GM21717 (cell line): ENCODE data around the gene ITGB2.

Experiments used
- ATAC-seq: cut with Tn5 transposase; IDR thresholded peaks from one replicate; pipeline ENCODE4 v1.9.1; 2021; ENCODE audit warnings: mild to moderate bottlenecking, moderate library complexity; ENCODE audit not compliant: unreplicated experiment

Gene ITGB2

DNA sequence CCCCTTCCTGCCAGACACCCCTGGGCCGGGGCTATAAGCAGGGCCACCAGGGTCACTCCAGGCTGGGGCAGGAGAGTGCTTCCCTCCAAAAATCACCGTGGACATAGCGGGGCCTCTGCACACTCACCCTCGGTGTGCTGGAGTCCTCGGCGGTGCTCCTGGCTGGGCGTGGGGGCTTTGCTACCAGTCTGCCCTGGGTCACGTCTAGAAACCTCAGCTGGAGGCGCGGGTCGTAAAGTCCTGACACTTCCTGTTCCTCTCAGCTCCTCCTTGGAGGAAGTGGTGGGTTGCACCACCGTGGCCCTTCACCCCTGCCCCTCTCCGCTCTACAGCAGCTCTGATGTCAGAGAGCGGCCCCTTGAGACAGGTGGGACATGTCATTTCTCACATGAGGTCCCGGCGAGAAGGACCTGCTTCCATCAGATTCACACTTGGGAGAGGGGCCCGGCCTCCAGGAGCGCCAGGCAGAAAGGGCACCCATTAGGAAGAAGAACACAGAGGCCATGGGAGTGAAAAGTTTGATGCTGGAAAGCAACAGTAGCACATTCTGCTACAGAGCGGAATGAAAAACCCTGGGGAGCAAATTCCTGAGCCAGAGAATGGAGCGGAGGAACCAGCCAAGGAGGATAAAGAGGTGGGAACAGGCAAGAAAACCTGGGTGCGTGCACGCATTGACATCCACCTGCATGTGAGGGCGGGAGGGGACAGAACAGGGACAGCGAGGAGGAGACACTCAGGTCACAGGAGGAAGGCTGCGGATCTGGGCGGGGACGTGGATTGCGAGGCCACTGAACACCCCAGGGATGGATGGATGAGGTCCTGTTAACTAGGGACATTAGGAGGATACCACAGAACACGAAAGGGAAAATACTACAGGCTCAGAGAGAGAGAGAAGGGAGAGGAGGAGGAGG lies at the start of gene ITGB2:
Gene ITGB2 (minus strand): TSS at position 206 of the 911 bp plus-strand sequence. CDS start 10,117 bp downstream, outside the sequence.
- ATAC-seq, result no peak

DNA sequence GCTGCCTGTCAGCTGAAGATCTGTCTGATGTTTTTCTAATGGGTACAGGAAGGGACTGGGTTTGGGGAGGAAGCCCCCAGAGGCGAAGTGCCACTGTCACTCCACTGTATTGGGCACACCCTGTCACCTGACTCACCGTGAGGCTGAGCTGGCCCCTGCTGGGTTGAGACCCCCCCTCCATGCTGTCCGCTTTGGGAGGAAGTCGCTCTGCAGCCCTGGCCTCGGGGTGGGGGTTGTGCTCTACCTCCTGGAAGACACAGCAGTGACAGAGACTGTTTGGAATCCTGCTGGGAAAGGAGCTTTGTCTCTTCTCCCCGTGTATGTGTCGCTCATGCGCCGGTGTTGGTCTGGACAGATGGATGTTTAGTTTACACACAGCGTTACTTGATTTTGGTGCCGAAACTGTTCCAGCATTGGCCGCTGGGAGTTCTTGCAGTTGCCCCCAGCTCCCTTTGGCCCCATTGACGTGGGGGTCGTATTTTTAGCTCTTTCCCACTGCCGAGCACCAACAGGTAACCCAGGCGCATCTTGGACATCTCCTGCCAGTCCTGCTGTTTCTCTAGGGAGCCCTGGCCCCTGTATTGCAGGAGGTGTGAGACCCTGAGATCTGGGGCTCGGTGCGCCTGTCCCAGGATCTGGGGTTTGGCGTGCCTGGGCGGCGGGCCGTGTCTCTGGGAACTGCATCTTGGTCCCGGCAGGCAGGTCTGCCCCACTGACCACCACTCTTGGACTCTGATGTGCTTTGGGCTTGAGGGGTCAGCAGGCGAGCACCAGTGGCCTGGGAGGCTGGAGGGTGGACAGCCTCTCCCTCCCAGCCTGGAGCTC lies 49.4 kb upstream of the ITGB2 start:
- no peak for ATAC-seq

DNA sequence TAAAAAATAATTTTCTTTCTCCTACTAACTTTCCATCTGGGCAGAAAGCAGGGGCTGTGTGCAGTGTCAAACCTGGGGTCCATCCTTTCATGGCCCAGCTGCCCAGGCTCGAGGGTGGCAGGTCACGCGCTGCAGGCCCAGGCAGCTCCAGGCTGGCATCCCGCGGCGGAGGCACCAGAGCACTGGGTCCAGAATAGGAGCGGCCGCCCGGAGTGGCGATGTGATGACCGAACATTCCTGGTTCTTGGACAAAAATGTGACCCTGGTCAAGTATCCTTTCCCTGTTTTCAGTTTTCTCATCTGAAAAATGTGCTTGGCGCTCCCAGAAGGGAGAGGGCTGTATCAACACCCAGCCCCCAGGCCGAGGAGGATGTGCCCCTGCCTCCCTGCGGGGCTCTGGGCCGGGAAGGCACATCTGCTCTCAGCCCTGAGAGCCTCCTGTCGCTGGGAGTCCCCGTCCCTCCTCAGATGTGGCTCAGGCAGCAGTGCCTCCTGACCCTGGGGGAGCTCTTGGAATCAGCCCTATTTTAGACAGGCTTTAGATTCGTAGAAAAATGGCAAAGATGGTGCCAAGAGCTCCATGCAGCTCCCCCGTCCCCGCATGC lies 48.5 kb upstream of the ITGB2 start:
- no peak for ATAC-seq

GRCh38 chr21:44967082-44968047 lies 46.7 kb upstream of the ITGB2 start:
- no peak for ATAC-seq

DNA sequence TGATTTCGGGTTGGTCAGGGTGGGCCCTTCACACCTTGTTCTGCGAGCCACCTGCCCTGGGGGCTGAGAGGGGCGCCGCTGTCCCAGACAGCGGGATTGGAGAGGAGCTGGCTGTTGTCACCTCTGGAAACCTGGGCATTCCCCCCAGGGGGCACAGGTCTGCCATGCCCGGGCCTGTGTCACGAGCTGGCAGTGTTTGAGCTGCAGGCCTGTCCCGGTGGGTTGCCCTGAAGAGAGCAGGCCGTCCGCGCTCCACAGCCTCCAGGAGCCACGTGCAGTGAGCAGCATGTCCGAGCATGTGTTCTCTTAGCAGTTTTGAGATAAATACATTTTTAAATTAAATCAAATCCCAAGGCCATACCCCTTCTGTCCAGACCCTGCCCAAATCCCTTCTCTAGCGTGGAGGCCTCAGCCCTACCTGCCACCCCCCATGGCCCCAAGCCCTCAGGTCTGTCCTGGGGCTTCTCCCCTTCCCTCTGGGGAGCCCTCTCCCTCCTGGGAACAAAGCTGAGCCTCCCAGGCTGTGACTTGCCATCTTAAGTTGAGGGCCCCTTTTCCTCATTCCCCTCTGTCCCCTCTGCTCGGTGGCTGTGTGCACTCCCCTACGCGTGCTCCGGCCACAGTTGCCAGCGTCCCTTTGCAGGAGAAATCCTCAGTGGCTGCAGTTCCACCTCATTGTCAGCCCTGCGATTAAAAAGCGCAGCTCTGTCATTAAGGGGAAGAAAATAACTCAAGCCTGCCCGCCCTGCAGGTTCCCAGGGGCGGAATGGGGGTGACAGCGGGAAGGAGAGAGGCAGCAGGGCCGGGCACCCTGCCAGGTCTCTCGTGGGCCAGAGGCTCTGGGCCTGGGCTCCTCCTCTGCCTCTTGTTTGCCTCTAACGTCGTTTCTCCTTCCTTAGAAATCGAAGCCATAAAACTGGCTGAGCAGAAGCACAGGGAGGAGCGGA lies 45.7 kb upstream of the ITGB2 start:
- no peak for ATAC-seq

DNA sequence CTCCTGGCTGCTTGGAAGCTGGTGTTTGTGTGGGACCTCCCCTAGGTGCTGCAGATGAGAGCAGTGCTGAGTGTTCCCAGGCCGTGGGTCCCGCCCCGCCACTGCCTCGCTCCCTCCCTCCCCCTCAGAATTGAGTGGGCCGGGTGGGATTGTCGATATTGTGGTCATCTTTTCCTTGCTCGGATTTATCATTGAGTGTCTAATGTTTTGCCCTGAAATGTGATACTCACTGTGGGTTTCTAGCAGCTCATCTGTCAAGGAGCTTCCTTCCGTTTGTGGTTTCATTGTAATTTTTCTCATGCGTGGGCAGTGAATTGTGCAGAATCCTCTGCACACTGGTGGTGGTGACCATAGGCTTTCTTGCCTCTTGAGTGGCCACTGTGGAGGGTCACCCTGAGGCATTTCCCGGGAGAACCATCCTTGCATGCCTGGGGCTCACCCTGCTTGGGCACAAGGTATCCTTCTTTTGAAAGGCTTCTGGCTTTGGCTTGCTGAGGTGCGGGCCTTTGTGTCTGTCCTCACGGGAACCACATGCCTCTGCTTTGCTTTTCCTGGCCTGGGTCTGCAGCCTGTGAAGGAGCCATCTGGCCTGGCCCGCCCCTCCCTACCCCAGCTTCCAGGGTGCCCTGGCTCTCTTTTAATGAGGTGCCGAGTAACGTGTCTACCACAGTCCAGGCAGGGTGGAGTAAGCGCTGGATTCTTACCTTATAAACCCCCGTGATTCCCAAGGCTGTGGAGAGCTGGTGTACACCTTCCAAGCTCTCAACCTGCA lies 44.7 kb upstream of the ITGB2 start:
- ATAC-seq, result no peak

DNA sequence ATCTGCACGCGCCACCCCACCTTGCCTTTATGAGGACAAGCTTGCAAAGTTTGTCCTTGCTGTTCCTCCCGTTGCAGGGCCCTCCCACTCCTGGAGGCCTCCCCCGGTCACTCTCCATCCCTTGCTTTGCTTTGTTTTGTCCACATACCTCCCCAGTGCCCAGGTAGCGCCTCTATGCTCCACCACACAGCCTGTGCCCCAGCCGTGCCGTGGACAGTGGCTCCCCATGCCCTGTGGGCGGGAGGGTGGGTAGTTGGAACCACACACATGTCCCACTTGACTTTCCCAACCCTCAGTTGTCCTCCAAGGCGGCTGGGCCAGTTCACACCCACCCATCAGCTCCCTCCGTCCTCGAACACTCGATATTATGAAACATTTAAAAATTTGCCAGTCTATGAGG lies 43.7 kb upstream of the ITGB2 start:
- ATAC-seq, result no peak

DNA sequence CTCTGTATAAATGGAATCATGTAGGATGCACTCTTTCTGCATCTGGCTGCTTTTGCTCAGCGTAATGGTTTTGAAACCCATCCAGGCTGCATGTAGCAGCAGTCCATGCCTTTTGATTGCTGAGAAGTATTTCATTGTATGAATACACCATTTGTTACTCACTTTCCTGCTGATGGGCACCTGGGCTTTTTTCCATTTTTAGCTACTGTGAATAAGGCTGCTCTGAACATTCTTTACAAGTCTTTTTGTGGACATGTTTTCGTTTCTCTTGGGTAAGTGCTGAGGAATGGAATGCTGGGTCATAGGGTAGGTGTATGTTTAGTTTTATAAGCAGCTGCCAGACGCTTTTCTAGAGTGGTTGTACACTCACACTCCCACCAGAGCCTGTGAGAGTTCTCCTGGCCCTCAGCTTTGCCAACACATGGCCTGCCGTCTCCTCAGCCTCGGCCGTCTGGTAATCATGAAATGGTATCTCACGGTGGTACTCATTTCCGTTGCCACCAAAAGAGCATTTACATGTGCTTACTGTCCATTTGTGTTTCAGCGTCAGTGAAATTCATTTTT lies 41.8 kb upstream of the ITGB2 start:
- no peak for ATAC-seq

- ATAC-seq, result no peak
These were observed 39.7 kb upstream of the ITGB2 start for GRCh38 chr21:44960141-44961092.

GRCh38 chr21:44959376-44960091 lies 38.8 kb upstream of the ITGB2 start:
- no peak for ATAC-seq

GRCh38 chr21:44958471-44959191 lies 37.9 kb upstream of the ITGB2 start:
- no peak for ATAC-seq

DNA sequence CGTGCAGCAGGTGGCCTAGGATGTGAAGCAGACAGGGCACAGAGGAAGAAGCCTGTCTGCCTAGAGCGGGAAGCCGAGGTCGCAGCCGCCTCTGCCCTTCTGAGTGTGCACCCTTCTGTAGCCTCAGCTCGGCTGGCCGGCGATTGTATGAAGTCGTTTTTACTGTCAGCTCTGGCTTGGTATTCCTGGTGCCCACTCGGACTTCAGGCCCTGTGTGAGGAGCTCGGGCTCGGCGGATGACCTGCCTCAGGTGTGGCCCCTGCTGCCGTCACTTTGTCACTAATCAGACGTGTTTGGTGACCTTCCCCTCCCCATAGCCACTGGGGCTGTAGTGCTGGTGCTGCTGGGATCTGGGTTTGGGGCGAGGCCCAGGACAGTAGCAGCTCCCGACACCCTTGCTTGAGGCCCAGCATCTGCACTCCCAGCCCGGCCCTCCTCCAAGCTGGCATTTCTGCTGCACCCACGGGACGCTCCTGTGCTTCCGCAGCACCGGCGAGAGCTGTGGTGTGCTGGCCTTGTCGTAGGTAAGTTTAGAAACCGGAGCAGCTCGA lies 37.3 kb upstream of the ITGB2 start:
- ATAC-seq, result no peak

- ATAC-seq, result no peak
These were observed 36.5 kb upstream of the ITGB2 start for GRCh38 chr21:44957047-44957831.

GRCh38 chr21:44956356-44957046 lies 35.8 kb upstream of the ITGB2 start:
- ATAC-seq, result no peak
